Esophagus (tissue), 2 donors: Measurements from ENCODE around the gene LGALS4. TPM values are rescaled to one million over a fixed set of nuclear protein-coding genes. Genes with fewer than 3 reads are reported as not detected.
"Not testable (repeated sequence)": the region's sequence is repeated elsewhere in the genome, so short reads cannot be mapped to it uniquely, and the experiment has no call there.

Source experiments
- H3K27ac ChIP-seq, 2 donors: one replicate each; pipeline ENCODE4 v1.5.1; 2013; ENCODE audit warnings: low read depth in 2 of 2, mild to moderate bottlenecking in 2 of 2, inconsistent platforms in 1 of 2, low read length in 1 of 2, moderate library complexity in 1 of 2
- H3K27me3 ChIP-seq, 2 donors: one replicate each; pipeline ENCODE4 v1.6.1; 2013; ENCODE audit warnings: low read length in 2 of 2, control low read depth in 1 of 2, mild to moderate bottlenecking in 1 of 2; ENCODE audit not compliant: insufficient read depth in 2 of 2, control insufficient read depth in 1 of 2
- H3K36me3 ChIP-seq, 2 donors: one replicate each; pipeline ENCODE4 v1.6.1; 2013; ENCODE audit warnings: low read length in 1 of 2; ENCODE audit not compliant: control insufficient read depth in 2 of 2, insufficient read depth in 2 of 2
- H3K4me1 ChIP-seq, 2 donors: one replicate each; pipeline ENCODE4 v1.6.1; 2013; ENCODE audit warnings: low read length in 1 of 2; ENCODE audit not compliant: control insufficient read depth in 2 of 2, insufficient read depth in 2 of 2
- H3K4me3 ChIP-seq, 2 donors: one replicate each; pipeline ENCODE4 v1.5.1; 2013; ENCODE audit warnings: low read length in 2 of 2, mild to moderate bottlenecking in 2 of 2, low read depth in 1 of 2, moderate library complexity in 1 of 2
- H3K9me3 ChIP-seq, 2 donors: one replicate each; pipeline ENCODE4 v1.6.1; 2013; ENCODE audit warnings: mild to moderate bottlenecking in 2 of 2, low read depth in 1 of 2, low read length in 1 of 2, moderate library complexity in 1 of 2; ENCODE audit not compliant: control insufficient read depth in 2 of 2, insufficient read depth in 1 of 2
- WGBS, 2 donors: extraction: QIAGEN DNeasy Blood & Tissue Kit; methylation state at CpG; one replicate each; pipeline ENCODE4 v1.1.7; 2013; 5-methylcytosine and 5-hydroxymethylcytosine counted together
- polyA plus RNA-seq, 2 donors: library from polyadenylated mRNA; stranded (reverse); fragments of 200-250 nt; gene quantifications; one replicate each; pipeline ENCODE4 v1.2.3, GENCODE V29; 2013
- donor health status: healthy with polysubstance abuse.
- donor health status: Bipolar disorder and iron deficiency.

The LGALS4 gene
- polyA plus RNA-seq, 2 donors, result 0.66 to 2.3 TPM

DNA sequence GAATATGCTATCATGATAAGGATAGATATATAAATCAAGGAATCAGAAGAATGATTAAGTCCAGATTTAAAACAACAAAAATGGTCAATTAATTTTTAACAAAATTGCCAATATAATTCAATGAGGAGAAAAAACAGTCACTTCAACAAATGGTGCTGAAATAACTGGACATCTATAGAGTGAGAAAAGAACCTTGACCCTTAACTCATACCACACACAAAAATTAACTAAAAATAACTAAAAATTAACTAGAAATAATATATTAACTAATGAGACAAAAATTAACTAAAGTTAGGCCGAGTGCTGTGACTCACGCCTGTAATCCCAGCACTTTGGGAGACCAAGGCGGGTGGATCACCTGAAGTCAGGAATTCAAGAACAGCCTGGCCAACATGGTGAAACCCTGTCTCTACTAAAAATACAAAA, 48.9 kb downstream of the LGALS4 start:
- no peaks in the 10 kb centered on the region for H3K9me3 ChIP-seq
- no peaks in the 10 kb centered on the region for H3K4me1 ChIP-seq
- no peaks in the 10 kb centered on the region for H3K36me3 ChIP-seq
- WGBS, 2 donors, result 87% methylated on average over 3 of the region's 3 CpGs
- no peak overlapping the region for H3K27ac ChIP-seq
- no peak overlapping the region for H3K4me3 ChIP-seq
- H3K27me3 ChIP-seq, result no peaks in the 10 kb centered on the region

- WGBS, 2 donors, result 96 to 97% methylated on average over 9 of the region's 9 CpGs
- not testable (repeated sequence) for H3K27me3 ChIP-seq, H3K9me3 ChIP-seq, H3K36me3 ChIP-seq, H3K4me1 ChIP-seq, H3K4me3 ChIP-seq, H3K27ac ChIP-seq
Measured at GRCh38 chr19:38761884-38762389, 50.8 kb downstream of the LGALS4 start.

GRCh38 chr19:38760805-38761517, 51.8 kb downstream of the LGALS4 start:
- 69 to 86% methylated on average over 6 of the region's 6 CpGs for WGBS, 2 donors
- H3K4me3 ChIP-seq, H3K27me3 ChIP-seq, H3K27ac ChIP-seq, H3K36me3 ChIP-seq, H3K4me1 ChIP-seq, H3K9me3 ChIP-seq: not testable (repeated sequence)

- H3K36me3 ChIP-seq, result no peaks in the 10 kb centered on the region
- H3K4me1 ChIP-seq, result no peaks in the 10 kb centered on the region
- no peak overlapping the region for H3K27ac ChIP-seq
- no peaks in the 10 kb centered on the region for H3K9me3 ChIP-seq
- 54 to 72% methylated on average over 10 of the region's 10 CpGs for WGBS, 2 donors
- H3K4me3 ChIP-seq, result no peak overlapping the region
- H3K27me3 ChIP-seq, result no peaks in the 10 kb centered on the region
Measured at GRCh38 chr19:38759590-38760003, 53.1 kb downstream of the LGALS4 start.

GRCh38 chr19:38754196-38754595, 58.5 kb downstream of the LGALS4 start:
- H3K4me3 ChIP-seq, H3K27ac ChIP-seq, H3K4me1 ChIP-seq, H3K36me3 ChIP-seq, H3K27me3 ChIP-seq, H3K9me3 ChIP-seq: not testable (repeated sequence)
- WGBS, 2 donors, result 81 to 95% methylated on average over 2 of the region's 2 CpGs

DNA sequence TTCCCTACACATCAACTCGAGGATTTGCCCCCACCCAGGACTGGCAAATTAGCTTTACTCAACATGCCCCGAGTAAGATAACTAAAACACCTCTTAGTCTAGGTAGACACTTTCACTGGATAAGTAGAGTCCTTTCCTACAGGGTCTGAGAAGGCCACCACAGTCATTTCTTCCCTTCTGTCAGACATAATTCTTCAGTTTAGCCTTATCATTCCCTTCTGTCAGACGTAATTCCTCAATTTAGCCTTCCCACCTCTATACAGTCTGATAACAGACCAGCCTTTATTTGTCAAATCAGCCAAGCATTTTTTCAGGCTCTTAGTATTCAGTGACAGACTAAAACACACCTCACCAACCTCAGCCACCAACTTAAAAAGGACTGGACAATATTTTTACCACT, 59.0 kb downstream of the LGALS4 start:
- H3K4me3 ChIP-seq, H3K36me3 ChIP-seq, H3K27me3 ChIP-seq, H3K27ac ChIP-seq, H3K4me1 ChIP-seq, H3K9me3 ChIP-seq: not testable (repeated sequence)
- WGBS, 2 donors, result 70 to 87% methylated on average over 3 of the region's 3 CpGs

Other genes with a start within 250 kb of the LGALS4 start
- 1 to 10 TPM; 3.3 to 7.3 TPM for gene MAP4K1, start 195.0 kb downstream of the LGALS4 start, polyA plus RNA-seq
- gene EIF3K, start 193.8 kb downstream of the LGALS4 start, polyA plus RNA-seq, result 100 to 1,000 TPM; 248 to 396 TPM
- gene ACTN4, start 165.3 kb downstream of the LGALS4 start, polyA plus RNA-seq, result 100 to 1,000 TPM; 261 to 376 TPM
- 10 to 100 TPM in 1 of 2 donors, 1 to 10 TPM in 1; 4.1 to 12.3 TPM for gene CAPN12, start 68.5 kb downstream of the LGALS4 start, polyA plus RNA-seq
- gene LGALS7, start 39.4 kb downstream of the LGALS4 start, polyA plus RNA-seq, result 1,000 to 10,000 TPM in 1 of 2 donors, 100 to 1,000 TPM in 1; 405 to 2,874 TPM
- 1,000 to 10,000 TPM; 3,260 to 6,105 TPM for gene LGALS7B, start 23.7 kb downstream of the LGALS4 start, polyA plus RNA-seq
- 100 to 1,000 TPM; 108 to 215 TPM for gene ECH1, start 18.8 kb upstream of the LGALS4 start, polyA plus RNA-seq
- 100 to 1,000 TPM; 134 to 150 TPM for gene HNRNPL, start 37.0 kb upstream of the LGALS4 start, polyA plus RNA-seq
- gene RINL, start 65.3 kb upstream of the LGALS4 start, polyA plus RNA-seq, result 10 to 100 TPM in 1 of 2 donors, 1 to 10 TPM in 1; 8.4 to 20.5 TPM
- gene SIRT2, start 86.7 kb upstream of the LGALS4 start, polyA plus RNA-seq, result 10 to 100 TPM; 29.5 to 36.1 TPM
- gene NFKBIB, start 87.0 kb upstream of the LGALS4 start, polyA plus RNA-seq, result 10 to 100 TPM; 34.3 to 44.0 TPM
- 1 to 10 TPM; 1.7 to 5.3 TPM for gene CCER2, start 99.2 kb upstream of the LGALS4 start, polyA plus RNA-seq
- gene SARS2, start 117.8 kb upstream of the LGALS4 start, polyA plus RNA-seq, result 10 to 100 TPM; 27.4 to 43.9 TPM
- 10 to 100 TPM; 15.0 to 54.4 TPM for gene MRPS12, start 118.0 kb upstream of the LGALS4 start, polyA plus RNA-seq
- gene FBXO17, start 162.8 kb upstream of the LGALS4 start, polyA plus RNA-seq, result 1 to 10 TPM; 5.4 to 6.1 TPM
- 10 to 100 TPM; 10.4 to 20.1 TPM for gene FBXO27, start 219.6 kb upstream of the LGALS4 start, polyA plus RNA-seq